Measurements from ENCODE around the gene RPS6KA3. TPM values are rescaled to one million over a fixed set of nuclear protein-coding genes. Genes with fewer than 3 reads are reported as not detected.
"Not testable (repeated sequence)": the region's sequence is repeated elsewhere in the genome, so short reads cannot be mapped to it uniquely, and the experiment has no call there.

Gene RPS6KA3
- total RNA-seq, 1 donor from 2014 or later = 21.8 TPM

DNA sequence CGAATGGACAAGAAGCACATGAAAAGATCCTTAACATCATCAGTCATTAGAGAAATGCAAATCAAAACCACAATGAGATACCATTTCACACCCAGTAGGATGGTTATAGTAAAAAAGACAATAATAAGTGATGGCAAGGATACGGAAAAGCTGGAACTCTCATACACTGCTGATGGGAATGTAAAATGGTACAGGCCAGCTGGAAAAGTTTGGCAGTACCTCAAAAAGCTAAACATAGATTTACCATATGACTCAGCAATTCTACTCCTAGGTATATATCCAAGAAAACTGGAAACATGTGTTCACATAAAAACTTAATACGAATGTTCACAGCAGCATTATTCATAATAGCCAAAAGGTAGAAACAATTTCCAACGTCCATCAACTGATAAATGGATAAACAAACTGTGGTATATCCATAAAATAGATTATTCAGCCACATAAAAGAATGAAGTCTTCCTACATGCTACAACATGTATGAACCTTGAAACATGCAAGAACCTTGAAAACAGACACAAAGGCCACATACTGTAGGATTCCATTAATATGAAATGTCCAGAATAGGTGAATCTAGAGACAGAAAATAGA, 11.9 kb downstream of the RPS6KA3 start:
- no peaks in the 10 kb centered on the region for H3K36me3 Mint-ChIP-seq (ENCODE audit: unreplicated experiment)
- TF ChIP-seq, protein P1, sequence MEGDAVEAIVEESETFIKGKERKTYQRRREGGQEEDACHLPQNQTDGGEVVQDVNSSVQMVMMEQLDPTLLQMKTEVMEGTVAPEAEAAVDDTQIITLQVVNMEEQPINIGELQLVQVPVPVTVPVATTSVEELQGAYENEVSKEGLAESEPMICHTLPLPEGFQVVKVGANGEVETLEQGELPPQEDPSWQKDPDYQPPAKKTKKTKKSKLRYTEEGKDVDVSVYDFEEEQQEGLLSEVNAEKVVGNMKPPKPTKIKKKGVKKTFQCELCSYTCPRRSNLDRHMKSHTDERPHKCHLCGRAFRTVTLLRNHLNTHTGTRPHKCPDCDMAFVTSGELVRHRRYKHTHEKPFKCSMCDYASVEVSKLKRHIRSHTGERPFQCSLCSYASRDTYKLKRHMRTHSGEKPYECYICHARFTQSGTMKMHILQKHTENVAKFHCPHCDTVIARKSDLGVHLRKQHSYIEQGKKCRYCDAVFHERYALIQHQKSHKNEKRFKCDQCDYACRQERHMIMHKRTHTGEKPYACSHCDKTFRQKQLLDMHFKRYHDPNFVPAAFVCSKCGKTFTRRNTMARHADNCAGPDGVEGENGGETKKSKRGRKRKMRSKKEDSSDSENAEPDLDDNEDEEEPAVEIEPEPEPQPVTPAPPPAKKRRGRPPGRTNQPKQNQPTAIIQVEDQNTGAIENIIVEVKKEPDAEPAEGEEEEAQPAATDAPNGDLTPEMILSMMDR (IDR thresholded peaks at IDR 0.05) = no peak
- H3K4me1 Mint-ChIP-seq (ENCODE audit: unreplicated experiment) = no peaks in the 10 kb centered on the region
- H3K4me3 Mint-ChIP-seq (ENCODE audit: unreplicated experiment) = no peak overlapping the region
- H3K9me3 Mint-ChIP-seq (ENCODE audit: unreplicated experiment) = peaks cover 5% of the 10 kb centered on the region
- no peak for DNase-seq (ENCODE audit: extremely low spot score, unreplicated experiment)
- H3K27me3 Mint-ChIP-seq (ENCODE audit: unreplicated experiment) = no peaks in the 10 kb centered on the region
- no peak overlapping the region for H3K27ac Mint-ChIP-seq (ENCODE audit: unreplicated experiment)

DNA sequence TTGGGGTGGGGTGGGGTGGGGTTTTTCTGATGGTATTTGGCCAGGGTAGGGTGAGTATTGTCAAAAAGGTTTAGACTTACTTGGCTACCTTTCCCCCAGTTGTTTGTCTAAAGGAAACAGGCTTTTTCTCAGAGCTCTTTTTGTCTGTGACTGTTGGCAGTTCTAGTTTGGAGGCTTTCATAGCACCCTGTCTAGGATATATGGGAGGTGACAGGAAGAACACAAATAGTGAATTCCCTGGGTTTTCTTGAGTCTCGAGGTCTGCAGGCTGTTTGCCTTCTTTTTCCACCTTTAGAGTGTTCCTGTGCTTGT, 13.5 kb downstream of the RPS6KA3 start:
- TF ChIP-seq, protein P1 (IDR thresholded peaks at IDR 0.05) = no peak
- Mint-ChIP-seq H3K9me3 (ENCODE audit: unreplicated experiment) (peaks cover 15% of the 10 kb centered on the region), H3K36me3 (ENCODE audit: unreplicated experiment) (no peaks in the 10 kb centered on the region), H3K27me3 (ENCODE audit: unreplicated experiment) (no peaks in the 10 kb centered on the region), H3K27ac (ENCODE audit: unreplicated experiment) (no peak overlapping the region), H3K4me3 (ENCODE audit: unreplicated experiment) (no peak overlapping the region), H3K4me1 (ENCODE audit: unreplicated experiment) (no peaks in the 10 kb centered on the region)
- no peak for DNase-seq (ENCODE audit: extremely low spot score, unreplicated experiment)

DNA sequence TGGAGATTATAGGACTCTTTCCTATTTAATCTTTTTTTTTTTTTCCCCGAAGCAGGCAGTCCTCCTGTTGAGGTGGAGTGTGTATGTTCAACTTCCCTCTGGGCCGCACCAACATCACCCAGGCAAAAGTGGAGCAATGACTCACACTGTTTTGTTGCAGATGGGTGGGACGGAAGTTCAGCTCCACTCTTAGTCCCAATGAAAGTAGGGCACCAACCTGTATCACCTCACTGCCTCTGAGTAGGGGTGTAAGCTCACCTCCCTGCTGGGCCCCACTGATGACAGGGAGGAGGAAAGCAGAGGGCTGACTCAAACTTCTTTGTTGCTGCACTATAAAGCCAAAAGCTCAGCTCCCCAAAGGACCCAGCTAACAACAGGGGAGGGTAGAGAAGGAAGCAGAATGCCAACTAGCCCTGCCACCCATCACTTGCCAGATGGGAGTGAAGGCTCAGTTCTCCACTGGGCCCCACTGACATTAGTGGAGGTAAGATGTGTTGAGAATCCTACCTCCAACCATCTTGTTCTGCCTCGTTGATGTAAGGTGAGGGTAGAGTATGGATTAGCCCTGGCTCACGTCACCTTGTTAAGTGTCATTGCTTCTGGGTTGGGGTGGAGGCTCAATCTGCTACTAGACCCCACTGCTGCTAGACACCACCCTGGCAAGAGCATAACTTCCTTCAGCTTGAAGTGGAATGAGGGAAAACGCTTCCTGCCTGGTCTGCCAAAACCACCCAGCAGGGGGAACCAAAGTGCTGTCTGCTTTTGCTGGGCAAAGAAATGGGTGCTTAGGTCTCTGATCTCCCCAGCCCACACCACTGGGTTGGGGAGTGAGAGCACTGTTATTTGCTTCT, 14.1 kb downstream of the RPS6KA3 start:
- Mint-ChIP-seq H3K27ac (ENCODE audit: unreplicated experiment) (no peak overlapping the region), H3K4me1 (ENCODE audit: unreplicated experiment) (no peaks in the 10 kb centered on the region), H3K36me3 (ENCODE audit: unreplicated experiment) (no peaks in the 10 kb centered on the region), H3K4me3 (ENCODE audit: unreplicated experiment) (no peak overlapping the region), H3K27me3 (ENCODE audit: unreplicated experiment) (no peaks in the 10 kb centered on the region), H3K9me3 (ENCODE audit: unreplicated experiment) (peaks cover 15% of the 10 kb centered on the region)
- DNase-seq (ENCODE audit: extremely low spot score, unreplicated experiment) = no peak
- TF ChIP-seq, protein P1 (IDR thresholded peaks at IDR 0.05) = peak; percentile 48

- Mint-ChIP-seq H3K9me3 (ENCODE audit: unreplicated experiment) (peaks cover 15% of the 10 kb centered on the region), H3K36me3 (ENCODE audit: unreplicated experiment) (no peaks in the 10 kb centered on the region), H3K27me3 (ENCODE audit: unreplicated experiment) (no peaks in the 10 kb centered on the region), H3K4me1 (ENCODE audit: unreplicated experiment) (no peaks in the 10 kb centered on the region), H3K4me3 (ENCODE audit: unreplicated experiment) (no peak overlapping the region), H3K27ac (ENCODE audit: unreplicated experiment) (no peak overlapping the region)
- no peak for DNase-seq (ENCODE audit: extremely low spot score, unreplicated experiment)
- TF ChIP-seq, protein P1 (IDR thresholded peaks at IDR 0.05) = no peak
These were observed 15.0 kb downstream of the RPS6KA3 start for GRCh38 chrX:20251691-20252090.

DNA sequence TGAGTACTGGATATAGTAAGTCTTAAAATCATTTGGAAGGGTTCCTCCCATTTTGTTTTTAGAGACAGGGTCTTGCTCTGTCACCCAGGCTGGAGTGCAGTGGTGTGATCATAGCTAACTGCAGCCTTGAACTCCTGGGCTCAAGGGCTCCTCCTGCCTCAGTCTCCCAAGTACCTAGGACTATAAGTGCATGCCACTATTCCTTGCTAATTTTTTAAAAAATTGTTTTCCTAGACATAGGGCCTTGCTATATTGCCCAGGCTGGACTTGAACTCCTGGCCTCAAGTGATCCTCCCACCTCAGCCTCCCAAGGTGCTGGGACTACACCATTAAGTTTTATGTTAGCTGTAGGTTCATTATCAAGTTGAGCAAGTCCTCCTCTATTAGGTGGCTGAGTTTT, 16.6 kb downstream of the RPS6KA3 start:
- H3K9me3 Mint-ChIP-seq (ENCODE audit: unreplicated experiment) = peaks cover 15% of the 10 kb centered on the region
- DNase-seq (ENCODE audit: extremely low spot score, unreplicated experiment); H3K27me3 Mint-ChIP-seq (ENCODE audit: unreplicated experiment); H3K4me1 Mint-ChIP-seq (ENCODE audit: unreplicated experiment); H3K4me3 Mint-ChIP-seq (ENCODE audit: unreplicated experiment); H3K36me3 Mint-ChIP-seq (ENCODE audit: unreplicated experiment); H3K27ac Mint-ChIP-seq (ENCODE audit: unreplicated experiment): not testable (repeated sequence)

All from osteocyte (in vitro differentiated cells).